ENCODE results near the gene ZNF768.

Gene ZNF768

GRCh38 chr16:30526137-30526822 is at the start of gene ZNF768:
Gene ZNF768, minus strand, starts transcription at chr16:30526566. Its CDS starts 153 bp downstream, at chr16:30526413.
- no peak for DNase-seq (ENCODE audit: low read depth, low spot score)
- peak within 1 kb of the TSS; percentile 88 for H3K27ac ChIP-seq
- H3K9me3 ChIP-seq (ENCODE audit: low read depth, low read length) = no peaks in the 10 kb centered on the region
- no peaks in the 10 kb centered on the region; the same call in 1 of the 2 replicates for H3K36me3 ChIP-seq (ENCODE audit: insufficient read depth, low read length)
- no peak for TF ChIP-seq FOXP2 (optimal IDR thresholded peaks at IDR 0.05; ENCODE audit: control extremely low read depth, extremely low read length, insufficient read depth)
- no peak for TF ChIP-seq POLR2AphosphoS5 (IDR thresholded peaks at IDR 0.05; ENCODE audit: borderline replicate concordance, low read depth, low read length)
- TF ChIP-seq EZH2 (IDR thresholded peaks at IDR 0.05) = no peak
- H3K4me3 ChIP-seq = peak within 1 kb of the TSS; percentile 95
- H3K9ac ChIP-seq (ENCODE audit: insufficient read length) = peak within 1 kb of the TSS; percentile 91

GRCh38 chr16:30574678-30575077 is 48.3 kb upstream of the ZNF768 start:
- Histone ChIP-seq H3K9ac (ENCODE audit: insufficient read length) (no peak overlapping the region), H3K27ac (no peak overlapping the region), H3K36me3 (ENCODE audit: insufficient read depth, low read length) (no peaks in the 10 kb centered on the region), H3K4me3 (no peak overlapping the region), H3K9me3 (ENCODE audit: low read depth, low read length) (no peaks in the 10 kb centered on the region)
- DNase-seq (ENCODE audit: low read depth, low spot score) = no peak
- no peak for TF ChIP-seq FOXP2 (optimal IDR thresholded peaks at IDR 0.05; ENCODE audit: control extremely low read depth, extremely low read length, insufficient read depth)
- TF ChIP-seq POLR2AphosphoS5 (IDR thresholded peaks at IDR 0.05; ENCODE audit: borderline replicate concordance, low read depth, low read length) = no peak
- no peak for TF ChIP-seq EZH2 (IDR thresholded peaks at IDR 0.05)

GRCh38 chr16:30571445-30572322 is 45.3 kb upstream of the ZNF768 start, which contains the start of gene ZNF688:
Gene ZNF688, minus strand, starts transcription at chr16:30571714. Its CDS starts 85 bp downstream, at chr16:30571629.
- H3K27ac ChIP-seq = no peak within 1 kb of the TSS
- no peak within 1 kb of the TSS for H3K9ac ChIP-seq (ENCODE audit: insufficient read length)
- H3K9me3 ChIP-seq (ENCODE audit: low read depth, low read length) = no peaks in the 10 kb centered on the region
- H3K36me3 ChIP-seq (ENCODE audit: insufficient read depth, low read length) = no peaks in the 10 kb centered on the region
- peak; percentile 40 for DNase-seq (ENCODE audit: low read depth, low spot score)
- TF ChIP-seq POLR2AphosphoS5 (IDR thresholded peaks at IDR 0.05; ENCODE audit: borderline replicate concordance, low read depth, low read length) (no peak), FOXP2 (optimal IDR thresholded peaks at IDR 0.05; ENCODE audit: control extremely low read depth, extremely low read length, insufficient read depth) (no peak), EZH2 (IDR thresholded peaks at IDR 0.05) (no peak)
- H3K4me3 ChIP-seq = peak within 1 kb of the TSS; percentile 66

GRCh38 chr16:30570636-30571444 is 44.5 kb upstream of the ZNF768 start:
- Histone ChIP-seq H3K9me3 (ENCODE audit: low read depth, low read length) (no peaks in the 10 kb centered on the region), H3K4me3 (no peak overlapping the region), H3K27ac (no peak overlapping the region), H3K9ac (ENCODE audit: insufficient read length) (no peak overlapping the region), H3K36me3 (ENCODE audit: insufficient read depth, low read length) (no peaks in the 10 kb centered on the region)
- no peak for DNase-seq (ENCODE audit: low read depth, low spot score)
- TF ChIP-seq EZH2 (IDR thresholded peaks at IDR 0.05) = no peak
- TF ChIP-seq FOXP2 (optimal IDR thresholded peaks at IDR 0.05; ENCODE audit: control extremely low read depth, extremely low read length, insufficient read depth) = no peak
- no peak for TF ChIP-seq POLR2AphosphoS5 (IDR thresholded peaks at IDR 0.05; ENCODE audit: borderline replicate concordance, low read depth, low read length)

GRCh38 chr16:30569746-30570635 is 43.6 kb upstream of the ZNF768 start:
- no peak for DNase-seq (ENCODE audit: low read depth, low spot score)
- Histone ChIP-seq H3K9ac (ENCODE audit: insufficient read length) (no peak overlapping the region), H3K9me3 (ENCODE audit: low read depth, low read length) (no peaks in the 10 kb centered on the region), H3K4me3 (no peak overlapping the region), H3K27ac (no peak overlapping the region), H3K36me3 (ENCODE audit: insufficient read depth, low read length) (no peaks in the 10 kb centered on the region)
- TF ChIP-seq POLR2AphosphoS5 (IDR thresholded peaks at IDR 0.05; ENCODE audit: borderline replicate concordance, low read depth, low read length) (no peak), FOXP2 (optimal IDR thresholded peaks at IDR 0.05; ENCODE audit: control extremely low read depth, extremely low read length, insufficient read depth) (no peak), EZH2 (IDR thresholded peaks at IDR 0.05) (no peak)

- Histone ChIP-seq H3K27ac (no peak overlapping the region), H3K9me3 (ENCODE audit: low read depth, low read length) (no peaks in the 10 kb centered on the region), H3K4me3 (no peak overlapping the region), H3K36me3 (ENCODE audit: insufficient read depth, low read length) (no peaks in the 10 kb centered on the region), H3K9ac (ENCODE audit: insufficient read length) (no peak overlapping the region)
- TF ChIP-seq EZH2 (IDR thresholded peaks at IDR 0.05) (no peak), FOXP2 (optimal IDR thresholded peaks at IDR 0.05; ENCODE audit: control extremely low read depth, extremely low read length, insufficient read depth) (no peak), POLR2AphosphoS5 (IDR thresholded peaks at IDR 0.05; ENCODE audit: borderline replicate concordance, low read depth, low read length) (no peak)
- DNase-seq (ENCODE audit: low read depth, low spot score) = no peak
Measured at GRCh38 chr16:30569281-30569680, 42.9 kb upstream of the ZNF768 start.

GRCh38 chr16:30567991-30568638 is 41.7 kb upstream of the ZNF768 start:
- peak; percentile 69 for DNase-seq (ENCODE audit: low read depth, low spot score)
- H3K36me3 ChIP-seq (ENCODE audit: insufficient read depth, low read length) = no peaks in the 10 kb centered on the region
- TF ChIP-seq POLR2AphosphoS5 (IDR thresholded peaks at IDR 0.05; ENCODE audit: borderline replicate concordance, low read depth, low read length) = no peak
- TF ChIP-seq FOXP2 (optimal IDR thresholded peaks at IDR 0.05; ENCODE audit: control extremely low read depth, extremely low read length, insufficient read depth) = no peak
- TF ChIP-seq EZH2 (IDR thresholded peaks at IDR 0.05) = no peak
- H3K9me3 ChIP-seq (ENCODE audit: low read depth, low read length) = no peaks in the 10 kb centered on the region
- no peak overlapping the region for H3K9ac ChIP-seq (ENCODE audit: insufficient read length)
- peak overlapping the region; percentile 17; the same call in 1 of the 2 replicates for H3K4me3 ChIP-seq
- peak overlapping the region; percentile 46; the same call in 1 of the 2 replicates for H3K27ac ChIP-seq

Data from SK-N-MC (cell line).